Measurements from ENCODE around the gene PPP2R5A.
A peak's percentile ranks its signal among the peaks of the same experiment; 100 is the strongest.

Gene PPP2R5A

DNA sequence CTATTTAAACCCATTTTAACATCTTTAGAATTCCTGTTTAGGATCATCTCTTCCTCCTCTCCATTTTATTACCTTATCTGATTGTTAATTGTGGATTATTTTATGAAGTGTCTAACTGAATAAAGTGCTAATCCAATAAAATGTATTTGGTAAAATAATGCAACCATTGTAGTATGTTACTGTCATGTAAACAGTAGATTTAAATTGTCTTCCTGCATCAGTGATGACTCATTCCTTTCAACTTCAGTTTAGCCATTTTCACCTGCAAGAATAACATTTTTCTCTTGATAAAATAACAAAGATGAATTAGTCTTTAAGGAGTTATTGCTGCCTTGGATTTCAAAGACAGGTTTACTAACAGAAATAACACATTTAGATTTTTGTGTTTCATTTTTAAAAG lies 5.4 kb downstream of the PPP2R5A start:
- ATAC-seq (ENCODE audit: insufficient read depth, low read depth) (no peak), DNase-seq (no peak)
- TF ChIP-seq, protein P1, sequence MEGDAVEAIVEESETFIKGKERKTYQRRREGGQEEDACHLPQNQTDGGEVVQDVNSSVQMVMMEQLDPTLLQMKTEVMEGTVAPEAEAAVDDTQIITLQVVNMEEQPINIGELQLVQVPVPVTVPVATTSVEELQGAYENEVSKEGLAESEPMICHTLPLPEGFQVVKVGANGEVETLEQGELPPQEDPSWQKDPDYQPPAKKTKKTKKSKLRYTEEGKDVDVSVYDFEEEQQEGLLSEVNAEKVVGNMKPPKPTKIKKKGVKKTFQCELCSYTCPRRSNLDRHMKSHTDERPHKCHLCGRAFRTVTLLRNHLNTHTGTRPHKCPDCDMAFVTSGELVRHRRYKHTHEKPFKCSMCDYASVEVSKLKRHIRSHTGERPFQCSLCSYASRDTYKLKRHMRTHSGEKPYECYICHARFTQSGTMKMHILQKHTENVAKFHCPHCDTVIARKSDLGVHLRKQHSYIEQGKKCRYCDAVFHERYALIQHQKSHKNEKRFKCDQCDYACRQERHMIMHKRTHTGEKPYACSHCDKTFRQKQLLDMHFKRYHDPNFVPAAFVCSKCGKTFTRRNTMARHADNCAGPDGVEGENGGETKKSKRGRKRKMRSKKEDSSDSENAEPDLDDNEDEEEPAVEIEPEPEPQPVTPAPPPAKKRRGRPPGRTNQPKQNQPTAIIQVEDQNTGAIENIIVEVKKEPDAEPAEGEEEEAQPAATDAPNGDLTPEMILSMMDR (IDR thresholded peaks at IDR 0.05; ENCODE audit: borderline replicate concordance, extremely low read depth, low read length, poor library complexity, severe bottlenecking) = no peak
- TF ChIP-seq EZH2 (IDR thresholded peaks at IDR 0.05; ENCODE audit: borderline replicate concordance, low read depth, low read length, severe bottlenecking) = no peak
- peaks cover 100% of the 10 kb centered on the region for H3K79me2 ChIP-seq (ENCODE audit: insufficient read depth, low read length)
- H3K27ac ChIP-seq (ENCODE audit: low read length) = no peak overlapping the region
- no peaks in the 10 kb centered on the region for H3K27me3 ChIP-seq (ENCODE audit: insufficient read depth, low read length, poor library complexity)
- H3K4me3 ChIP-seq (ENCODE audit: low read depth in 1 of 2, low read length in 2 of 2) = no peak overlapping the region
- peaks cover 55% of the 10 kb centered on the region for H3K4me1 ChIP-seq (ENCODE audit: insufficient read depth, low read length)
- no peak overlapping the region for H3K9ac ChIP-seq (ENCODE audit: low read depth, low read length)
- peaks cover 37% of the 10 kb centered on the region for H4K20me1 ChIP-seq (ENCODE audit: insufficient read depth, low read length)
- no peak overlapping the region; the same call in 1 of the 2 replicates for H3K4me2 ChIP-seq (ENCODE audit: insufficient read depth, low read length)
- no peaks in the 10 kb centered on the region for H3K9me3 ChIP-seq (ENCODE audit: insufficient read depth, low read length, severe bottlenecking)
- peaks cover 5% of the 10 kb centered on the region; the same call in 1 of the 2 replicates for H3K36me3 ChIP-seq (ENCODE audit: insufficient read depth, low read length)
- no peak overlapping the region for H2AFZ ChIP-seq (ENCODE audit: low read depth, low read length)

DNA sequence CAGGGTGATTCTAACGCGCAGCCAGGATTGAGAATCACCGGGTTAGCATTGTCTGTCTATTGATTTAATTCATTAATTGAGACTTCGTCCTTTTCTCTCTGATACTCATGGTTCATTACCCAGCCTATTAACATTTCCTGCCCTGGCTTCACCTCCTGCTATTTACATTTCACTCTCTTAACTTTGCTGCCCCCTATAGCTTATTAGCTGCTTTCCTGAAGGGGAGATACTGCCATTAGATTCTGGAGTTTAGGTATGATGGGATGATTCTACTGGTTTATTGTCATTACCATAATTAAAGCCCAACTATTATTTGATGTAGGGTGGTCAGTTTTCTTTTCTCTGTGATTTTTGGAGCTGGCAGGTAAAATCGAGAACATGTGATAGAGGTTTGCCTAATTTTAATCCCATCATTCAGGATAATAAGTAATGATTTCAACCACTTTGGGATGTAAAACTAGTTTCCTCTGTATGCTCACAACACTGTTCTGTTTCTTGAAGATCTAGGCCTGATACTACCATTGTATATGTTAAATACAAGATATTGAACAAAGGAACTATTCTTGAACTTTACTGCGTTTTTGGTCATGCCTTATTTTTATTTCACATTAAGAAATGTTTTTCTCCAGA lies 6.4 kb downstream of the PPP2R5A start:
- ATAC-seq (ENCODE audit: insufficient read depth, low read depth) (peak; percentile 94), DNase-seq (peak; percentile 35)
- no peak overlapping the region for H2AFZ ChIP-seq (ENCODE audit: low read depth, low read length)
- H3K27ac ChIP-seq (ENCODE audit: low read length) = no peak overlapping the region
- peak overlapping the region; percentile 37; the same call in 1 of the 2 replicates for H3K4me2 ChIP-seq (ENCODE audit: insufficient read depth, low read length)
- H3K79me2 ChIP-seq (ENCODE audit: insufficient read depth, low read length) = peaks cover 100% of the 10 kb centered on the region
- H3K36me3 ChIP-seq (ENCODE audit: insufficient read depth, low read length) = peaks cover 5% of the 10 kb centered on the region; the same call in 1 of the 2 replicates
- H3K27me3 ChIP-seq (ENCODE audit: insufficient read depth, low read length, poor library complexity) = no peaks in the 10 kb centered on the region
- TF ChIP-seq, protein P1 (IDR thresholded peaks at IDR 0.05; ENCODE audit: borderline replicate concordance, extremely low read depth, low read length, poor library complexity, severe bottlenecking) = peak; percentile 95
- TF ChIP-seq EZH2 (IDR thresholded peaks at IDR 0.05; ENCODE audit: borderline replicate concordance, low read depth, low read length, severe bottlenecking) = no peak
- no peak overlapping the region for H3K9ac ChIP-seq (ENCODE audit: low read depth, low read length)
- peaks cover 33% of the 10 kb centered on the region; the same call in 1 of the 2 replicates for H4K20me1 ChIP-seq (ENCODE audit: insufficient read depth, low read length)
- no peaks in the 10 kb centered on the region for H3K9me3 ChIP-seq (ENCODE audit: insufficient read depth, low read length, severe bottlenecking)
- no peak overlapping the region for H3K4me3 ChIP-seq (ENCODE audit: low read depth in 1 of 2, low read length in 2 of 2)
- H3K4me1 ChIP-seq (ENCODE audit: insufficient read depth, low read length) = peaks cover 55% of the 10 kb centered on the region

DNA sequence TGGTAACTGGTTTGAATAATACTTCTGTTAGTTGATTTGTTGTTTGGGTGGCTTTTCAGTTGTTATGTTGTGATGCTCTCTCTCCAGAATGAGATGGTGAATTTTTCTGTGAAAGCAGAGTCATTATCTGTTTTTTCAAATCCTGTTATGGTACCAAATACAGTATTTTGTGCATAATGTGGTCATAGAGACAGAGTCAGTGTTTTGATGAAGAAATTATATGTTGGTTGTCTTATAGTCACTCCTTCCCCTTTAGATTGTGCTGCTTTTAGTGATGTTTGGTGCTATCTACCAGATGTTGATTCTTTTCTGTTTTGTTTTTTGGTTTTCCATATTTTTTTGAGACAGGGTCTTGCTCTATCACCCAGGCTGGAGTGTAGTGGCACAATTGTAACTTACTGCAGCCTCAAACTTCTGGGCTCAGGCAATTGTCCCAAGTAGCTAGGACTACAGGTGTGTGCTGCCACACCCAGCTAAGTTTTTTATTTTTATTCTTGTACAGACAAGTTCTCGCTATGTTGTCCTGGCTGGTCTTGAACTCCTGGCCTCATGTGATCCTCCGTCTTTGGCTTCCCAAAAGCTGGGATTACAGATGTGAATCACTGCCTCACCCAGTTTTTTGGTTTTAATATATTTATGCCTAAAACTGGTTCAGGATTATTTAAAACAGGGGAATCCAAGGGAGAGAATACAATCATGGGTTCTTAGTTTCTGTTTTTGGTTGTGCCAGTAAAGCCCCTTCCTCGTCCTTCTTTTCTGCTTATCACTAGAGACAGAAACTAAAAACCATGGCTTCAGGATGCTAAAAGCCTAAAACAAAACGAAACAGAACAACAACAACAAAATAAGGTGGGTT lies 7.3 kb downstream of the PPP2R5A start:
- DNase-seq = no peak

More for the DNA sequence above, 7.3 kb downstream of the PPP2R5A start:
- Histone ChIP-seq H3K27ac (ENCODE audit: low read length) (no peak overlapping the region), H3K9ac (ENCODE audit: low read depth, low read length) (no peak overlapping the region), H3K36me3 (ENCODE audit: insufficient read depth, low read length) (peaks cover 5% of the 10 kb centered on the region; the same call in 1 of the 2 replicates), H4K20me1 (ENCODE audit: insufficient read depth, low read length) (peaks cover 29% of the 10 kb centered on the region; the same call in 1 of the 2 replicates), H3K27me3 (ENCODE audit: insufficient read depth, low read length, poor library complexity) (no peaks in the 10 kb centered on the region), H3K9me3 (ENCODE audit: insufficient read depth, low read length, severe bottlenecking) (no peaks in the 10 kb centered on the region), H3K79me2 (ENCODE audit: insufficient read depth, low read length) (peaks cover 100% of the 10 kb centered on the region), H2AFZ (ENCODE audit: low read depth, low read length) (no peak overlapping the region), H3K4me3 (ENCODE audit: low read depth in 1 of 2, low read length in 2 of 2) (no peak overlapping the region), H3K4me1 (ENCODE audit: insufficient read depth, low read length) (peaks cover 48% of the 10 kb centered on the region), H3K4me2 (ENCODE audit: insufficient read depth, low read length) (peak overlapping the region; percentile 35)
- TF ChIP-seq EZH2 (IDR thresholded peaks at IDR 0.05; ENCODE audit: borderline replicate concordance, low read depth, low read length, severe bottlenecking) = no peak
- TF ChIP-seq, protein P1 (IDR thresholded peaks at IDR 0.05; ENCODE audit: borderline replicate concordance, extremely low read depth, low read length, poor library complexity, severe bottlenecking) = no peak
- ATAC-seq (ENCODE audit: insufficient read depth, low read depth) = no peak

Data from DND-41 (cell line).